Lower leg skin (tissue), 4 donors: ENCODE data around the gene ACOXL. TPM values are rescaled to one million over a fixed set of nuclear protein-coding genes. Genes with fewer than 3 reads are reported as not detected.

Experiments
- DNase-seq, 2 donors: peaks; one replicate each; pipeline ENCODE4 v3.0.0-alpha.2; 2019; ENCODE audit warnings: low spot score in 2 of 2
- H3K4me3 ChIP-seq: fragments of 200-600 bp; sonication (generic); 2 replicates; pipeline ENCODE4 v1.5.1; 2017; ENCODE audit warnings: mild to moderate bottlenecking, low read depth; ENCODE audit not compliant: poor library complexity, severe bottlenecking
- POLR2A ChIP-seq, 2 donors: fragments of 450-650 bp; IDR thresholded peaks; one replicate each; pipeline ENCODE4 v1.6.1; 2016 to 2017; ENCODE audit warnings: antibody characterized with exemption in 2 of 2, mild to moderate bottlenecking in 1 of 2, moderate library complexity in 1 of 2
- WGBS, 2 donors: methylation state at CpG; one replicate each; pipeline ENCODE4 v1.1.5; 2018; 5-methylcytosine and 5-hydroxymethylcytosine counted together
- intact Hi-C: fragments of 100-400 bp; cut with DNase I; formaldehyde crosslinking; loops from one replicate; pipeline ENCODE4 v1.15.0; 2023; ENCODE audit warnings: low total_unique reads
- total RNA-seq, 4 donors: library from RNA; depleted of rRNA; stranded (reverse); fragments of >200 nt; gene quantifications; one replicate each; pipeline ENCODE4 v1.1.0, GENCODE V29; 2016
- TF ChIP-seq, protein P1 (sequence below), 3 donors: fragments of 450-650 bp; IDR thresholded peaks; one replicate each; pipeline ENCODE4 v1.5.1; 2016; ENCODE audit warnings: antibody characterized with exemption in 3 of 3, mild to moderate bottlenecking in 3 of 3, moderate library complexity in 2 of 3

ACOXL gene
- total RNA-seq, 4 donors from 2014 or later: not detected

DNA sequence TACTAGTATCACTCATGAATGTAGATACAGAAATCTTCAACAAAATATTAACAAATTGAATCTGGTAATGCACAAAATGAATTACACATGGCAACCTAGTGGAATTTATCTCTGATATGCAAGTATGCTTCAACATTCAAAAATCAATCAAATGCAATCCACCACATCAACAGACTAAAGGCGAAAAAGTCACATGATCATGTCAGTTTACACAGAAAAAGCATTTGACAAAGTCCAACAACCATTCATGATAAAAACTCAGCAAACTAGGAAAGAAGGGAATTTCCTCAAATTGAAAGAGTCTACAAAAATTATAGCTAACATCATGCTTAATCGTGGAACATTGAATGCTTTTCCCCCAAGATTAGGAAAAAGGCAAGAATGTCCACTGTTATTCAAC lies 237.8 kb downstream of the ACOXL start:
- TF ChIP-seq POLR2A (IDR thresholded peaks at IDR 0.05): no peak
- TF ChIP-seq, protein P1, sequence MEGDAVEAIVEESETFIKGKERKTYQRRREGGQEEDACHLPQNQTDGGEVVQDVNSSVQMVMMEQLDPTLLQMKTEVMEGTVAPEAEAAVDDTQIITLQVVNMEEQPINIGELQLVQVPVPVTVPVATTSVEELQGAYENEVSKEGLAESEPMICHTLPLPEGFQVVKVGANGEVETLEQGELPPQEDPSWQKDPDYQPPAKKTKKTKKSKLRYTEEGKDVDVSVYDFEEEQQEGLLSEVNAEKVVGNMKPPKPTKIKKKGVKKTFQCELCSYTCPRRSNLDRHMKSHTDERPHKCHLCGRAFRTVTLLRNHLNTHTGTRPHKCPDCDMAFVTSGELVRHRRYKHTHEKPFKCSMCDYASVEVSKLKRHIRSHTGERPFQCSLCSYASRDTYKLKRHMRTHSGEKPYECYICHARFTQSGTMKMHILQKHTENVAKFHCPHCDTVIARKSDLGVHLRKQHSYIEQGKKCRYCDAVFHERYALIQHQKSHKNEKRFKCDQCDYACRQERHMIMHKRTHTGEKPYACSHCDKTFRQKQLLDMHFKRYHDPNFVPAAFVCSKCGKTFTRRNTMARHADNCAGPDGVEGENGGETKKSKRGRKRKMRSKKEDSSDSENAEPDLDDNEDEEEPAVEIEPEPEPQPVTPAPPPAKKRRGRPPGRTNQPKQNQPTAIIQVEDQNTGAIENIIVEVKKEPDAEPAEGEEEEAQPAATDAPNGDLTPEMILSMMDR (IDR thresholded peaks at IDR 0.05): no peak
- WGBS, 2 donors: 86 to 91% methylated on average over 2 of the region's 2 CpGs
- DNase-seq: no peak
- intact Hi-C loops: no loop called here
- no peak overlapping the region for H3K4me3 ChIP-seq

DNA sequence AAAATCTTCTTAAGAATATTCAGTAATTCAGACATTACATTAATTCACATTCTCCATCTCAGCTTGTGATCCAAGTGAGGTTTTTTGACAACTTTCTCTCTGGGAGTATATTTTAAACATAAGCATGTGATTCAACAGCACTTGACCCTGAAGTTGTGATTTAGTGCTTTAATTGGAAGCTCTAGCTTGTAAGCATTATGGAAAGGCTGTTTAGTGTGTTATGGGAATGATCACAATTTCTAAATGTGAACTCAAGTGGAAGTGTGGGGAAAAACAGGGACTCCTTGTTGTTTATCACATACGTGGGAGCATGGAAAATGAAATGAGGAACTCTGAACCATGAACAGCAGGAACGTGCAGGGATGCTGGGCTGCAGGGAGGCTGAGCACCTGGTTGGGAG lies 239.4 kb downstream of the ACOXL start:
- TF ChIP-seq, protein P1 (IDR thresholded peaks at IDR 0.05): no peak
- TF ChIP-seq POLR2A (IDR thresholded peaks at IDR 0.05): no peak
- DNase-seq: no peak
- intact Hi-C loops: no loop called here
- 72% methylated on average over 2 of the region's 2 CpGs for WGBS, 2 donors
- H3K4me3 ChIP-seq: no peak overlapping the region

DNA sequence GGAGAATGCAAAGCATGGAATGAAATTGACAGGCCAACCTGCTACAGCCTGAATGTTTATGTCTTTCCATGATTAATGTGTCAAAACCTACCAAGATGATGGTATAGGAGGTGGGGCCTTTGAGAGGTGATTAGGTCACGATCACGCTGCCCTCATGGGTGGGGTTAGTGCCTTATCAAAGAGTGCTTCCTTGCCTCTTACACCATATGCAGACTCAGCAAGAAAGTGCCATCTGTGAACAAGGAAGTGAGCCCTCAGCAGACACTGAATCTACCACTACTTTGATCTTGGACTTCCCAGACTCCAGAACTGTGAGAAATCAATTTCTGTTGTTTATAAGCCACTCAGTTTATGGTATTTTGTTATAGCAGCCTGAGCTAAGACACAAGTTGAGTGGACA lies 240.9 kb downstream of the ACOXL start:
- TF ChIP-seq, protein P1 (IDR thresholded peaks at IDR 0.05): no peak
- TF ChIP-seq POLR2A (IDR thresholded peaks at IDR 0.05): no peak
- H3K4me3 ChIP-seq: no peak overlapping the region
- intact Hi-C loops: no loop called here
- 55 to 74% methylated on average over 2 of the region's 2 CpGs for WGBS, 2 donors
- no peak for DNase-seq

DNA sequence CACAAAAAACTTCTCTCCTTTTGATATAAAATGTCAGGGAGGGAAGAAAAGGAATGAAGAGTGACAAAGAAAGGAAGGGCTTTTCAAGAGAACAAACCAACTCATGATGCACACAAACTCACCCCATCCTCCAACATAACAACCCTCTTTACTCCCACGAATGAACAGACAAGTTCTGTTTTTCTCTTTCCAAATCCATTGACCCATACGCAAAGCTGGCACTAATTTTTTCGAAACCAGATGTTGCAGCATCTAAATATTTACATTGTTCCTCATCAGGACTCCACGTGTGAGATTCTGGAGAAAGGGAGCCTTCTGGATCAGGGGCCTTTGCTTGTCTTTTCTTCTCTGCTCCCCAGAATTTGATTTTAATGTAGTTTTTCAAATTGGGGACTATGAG lies 245.0 kb downstream of the ACOXL start:
- 77 to 79% methylated on average over 4 of the region's 4 CpGs for WGBS, 2 donors
- TF ChIP-seq, protein P1 (IDR thresholded peaks at IDR 0.05): no peak
- no peak for TF ChIP-seq POLR2A (IDR thresholded peaks at IDR 0.05)
- H3K4me3 ChIP-seq: no peak overlapping the region
- no peak for DNase-seq
- intact Hi-C loops: no loop called here

DNA sequence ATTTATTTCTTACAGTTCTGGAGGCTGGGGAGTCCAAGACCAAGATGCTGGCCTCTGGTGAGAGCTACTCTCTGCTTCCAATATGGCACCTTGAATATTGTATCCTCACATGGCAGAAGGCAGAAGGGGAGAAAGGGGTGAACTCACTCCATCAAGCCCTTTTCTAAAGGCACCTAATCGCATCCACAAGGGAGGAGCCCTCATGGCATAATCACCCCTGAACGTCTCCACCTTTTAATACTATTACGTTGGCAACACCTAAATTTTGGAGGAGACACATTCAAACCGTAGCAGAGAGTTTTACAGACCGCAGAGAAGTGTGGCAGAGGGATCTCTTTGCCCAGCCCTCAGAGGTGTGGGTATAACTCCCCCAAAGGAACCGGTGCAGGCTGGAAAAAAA lies 245.8 kb downstream of the ACOXL start:
- WGBS, 2 donors: 91 to 92% methylated on average over 6 of the region's 6 CpGs
- TF ChIP-seq POLR2A (IDR thresholded peaks at IDR 0.05): no peak
- TF ChIP-seq, protein P1 (IDR thresholded peaks at IDR 0.05): no peak
- H3K4me3 ChIP-seq: no peak overlapping the region
- intact Hi-C loops: no loop called here
- no peak for DNase-seq

DNA sequence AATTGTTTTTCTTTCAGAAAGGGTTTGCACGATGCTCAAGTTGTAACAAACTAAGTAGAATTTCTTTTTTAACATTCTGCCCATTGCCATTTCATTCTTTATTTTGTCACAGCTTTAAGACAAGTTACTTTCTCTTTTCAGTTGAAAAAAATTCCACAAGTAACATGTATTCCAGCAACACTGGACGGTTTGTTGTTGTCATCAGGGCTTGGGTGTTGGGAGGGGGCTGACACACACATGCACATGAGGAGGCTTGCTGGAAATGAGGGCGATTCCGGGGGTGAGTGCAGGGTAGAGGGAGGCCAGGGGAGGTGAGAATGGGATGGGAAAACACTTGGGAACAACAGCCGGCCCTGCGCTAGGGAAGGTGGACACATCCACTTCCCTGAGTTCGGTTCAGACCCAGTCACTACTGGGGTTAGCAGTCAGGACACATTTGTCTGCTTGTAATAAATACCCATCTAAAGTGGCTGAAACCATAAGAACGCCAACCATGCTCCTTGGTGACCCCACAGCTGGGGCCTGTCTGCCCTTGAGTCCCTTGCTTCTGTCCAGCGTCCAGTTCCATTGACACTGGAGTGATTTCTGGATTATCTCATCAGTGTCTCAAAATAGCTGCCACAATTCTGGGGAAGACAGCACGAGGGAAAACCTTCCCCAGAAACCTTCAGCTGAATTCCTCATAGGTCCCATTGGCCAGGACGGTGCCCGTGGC lies 246.5 kb downstream of the ACOXL start:
- intact Hi-C loops: no loop called here
- no peak for TF ChIP-seq POLR2A (IDR thresholded peaks at IDR 0.05)
- TF ChIP-seq, protein P1 (IDR thresholded peaks at IDR 0.05): no peak

More for the DNA sequence above, 246.5 kb downstream of the ACOXL start:
- H3K4me3 ChIP-seq: no peak overlapping the region
- 83 to 85% methylated on average over 12 of the region's 12 CpGs for WGBS, 2 donors
- no peak for DNase-seq
